Neural cell (in vitro differentiated cells): ENCODE results near the gene DOK1.

ENCODE experiments used
- EP300 ChIP-seq: fragments of 450-650 bp; conservative IDR thresholded peaks from 2 replicates; pipeline ENCODE4 v1.6.1; 2014; ENCODE audit warnings: antibody characterized with exemption, mild to moderate bottlenecking, moderate library complexity; ENCODE audit not compliant: poor library complexity, severe bottlenecking
- POLR2AphosphoS5 ChIP-seq: IDR thresholded peaks from 2 replicates; pipeline ENCODE4 v1.6.1; 2012
- SMC3 ChIP-seq: fragments of 450-650 bp; conservative IDR thresholded peaks from 2 replicates; pipeline ENCODE4 v1.6.1; 2014; ENCODE audit warnings: antibody characterized with exemption, mild to moderate bottlenecking, moderate library complexity; ENCODE audit not compliant: poor library complexity
- TAF1 ChIP-seq: IDR thresholded peaks from 2 replicates; pipeline ENCODE4 v1.6.1; 2012; ENCODE audit warnings: low read depth
- TF ChIP-seq, protein P1 (sequence below): fragments of 450-650 bp; IDR thresholded peaks from 2 replicates; pipeline ENCODE4 v1.5.1; 2014; ENCODE audit warnings: antibody characterized with exemption, mild to moderate bottlenecking, moderate library complexity; ENCODE audit not compliant: poor library complexity, severe bottlenecking

DNA sequence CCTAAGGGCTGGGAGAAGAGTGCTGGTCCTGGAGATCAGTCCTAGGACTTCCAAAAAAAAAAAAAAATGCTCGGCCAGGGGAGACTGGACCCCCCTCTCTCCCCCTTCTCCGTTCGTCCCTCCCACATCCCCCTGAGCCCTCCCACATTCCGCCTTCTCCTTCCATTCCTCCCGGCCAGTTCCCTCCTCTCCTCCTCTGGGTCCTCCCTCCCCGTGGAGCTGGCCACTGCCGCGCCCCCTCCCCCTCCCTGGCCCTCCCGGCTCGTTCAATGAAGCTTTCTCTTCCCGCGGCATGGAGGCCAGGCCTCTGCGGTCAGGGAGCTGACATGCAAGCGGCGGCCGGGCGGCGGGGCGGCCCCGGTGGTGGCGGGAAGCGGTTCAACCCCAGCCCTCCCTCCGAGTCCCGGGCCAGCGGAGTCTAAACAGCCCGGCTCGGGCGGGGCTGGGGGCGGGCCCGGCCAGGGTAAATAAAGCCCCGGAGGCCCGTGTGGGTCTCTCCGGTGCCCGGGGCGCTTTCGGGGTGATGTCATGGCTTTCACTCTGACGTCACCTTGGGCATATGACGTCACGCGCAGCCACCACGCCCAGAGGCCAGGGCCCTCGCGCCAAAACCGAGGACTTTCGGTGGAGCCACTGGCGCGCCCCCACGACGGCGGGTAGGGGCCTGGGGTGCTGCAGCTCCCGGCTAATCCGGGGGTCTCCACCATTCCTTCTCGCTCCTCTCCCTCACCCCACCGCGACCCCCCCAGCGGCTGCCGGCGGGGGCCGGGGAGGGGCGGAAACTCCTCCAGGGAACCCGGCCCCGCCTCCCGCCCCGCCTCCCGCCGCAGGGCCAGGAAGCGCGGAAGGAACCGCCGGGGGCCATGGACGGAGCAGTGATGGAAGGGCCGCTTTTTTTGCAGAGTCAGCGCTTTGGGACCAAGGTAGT, at the start of gene DOK1, which contains the start of gene LOXL3:
- TF ChIP-seq, protein P1, sequence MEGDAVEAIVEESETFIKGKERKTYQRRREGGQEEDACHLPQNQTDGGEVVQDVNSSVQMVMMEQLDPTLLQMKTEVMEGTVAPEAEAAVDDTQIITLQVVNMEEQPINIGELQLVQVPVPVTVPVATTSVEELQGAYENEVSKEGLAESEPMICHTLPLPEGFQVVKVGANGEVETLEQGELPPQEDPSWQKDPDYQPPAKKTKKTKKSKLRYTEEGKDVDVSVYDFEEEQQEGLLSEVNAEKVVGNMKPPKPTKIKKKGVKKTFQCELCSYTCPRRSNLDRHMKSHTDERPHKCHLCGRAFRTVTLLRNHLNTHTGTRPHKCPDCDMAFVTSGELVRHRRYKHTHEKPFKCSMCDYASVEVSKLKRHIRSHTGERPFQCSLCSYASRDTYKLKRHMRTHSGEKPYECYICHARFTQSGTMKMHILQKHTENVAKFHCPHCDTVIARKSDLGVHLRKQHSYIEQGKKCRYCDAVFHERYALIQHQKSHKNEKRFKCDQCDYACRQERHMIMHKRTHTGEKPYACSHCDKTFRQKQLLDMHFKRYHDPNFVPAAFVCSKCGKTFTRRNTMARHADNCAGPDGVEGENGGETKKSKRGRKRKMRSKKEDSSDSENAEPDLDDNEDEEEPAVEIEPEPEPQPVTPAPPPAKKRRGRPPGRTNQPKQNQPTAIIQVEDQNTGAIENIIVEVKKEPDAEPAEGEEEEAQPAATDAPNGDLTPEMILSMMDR: no peak
- no peak for TF ChIP-seq POLR2AphosphoS5
- TF ChIP-seq TAF1: no peak
- peak; percentile 32 for TF ChIP-seq EP300
- no peak for TF ChIP-seq SMC3
